H1 (cell line): ENCODE data around the gene IYD. TPM values are rescaled to one million over a fixed set of nuclear protein-coding genes. Genes with fewer than 3 reads are reported as not detected.

ENCODE experiments used
- CTCF ChIA-PET: fragments of 300-600 bp; sonication (Branson Sonifier 250); formaldehyde crosslinking; loops from one replicate; lab custom pipeline; 2021; ENCODE audit not compliant: partially characterized antibody; lab: Charles Lee
- POLR2A ChIA-PET: fragments of 300-600 bp; sonication (Branson Sonifier 250); formaldehyde crosslinking; loops from one replicate; lab custom pipeline; 2021; ENCODE audit warnings: inconsistent platforms; ENCODE audit not compliant: partially characterized antibody; lab: Charles Lee
- DNase-seq, 2 experiments: peaks; one replicate each; pipeline versions ENCODE4 v3.0.0 to v3.0.0-alpha.2; 2010 to 2022; ENCODE audit warnings: low spot score in 2 of 2, low read depth in 1 of 2, mixed read lengths in 1 of 2
- FAIRE-seq: peaks from 2 replicates; lab custom pipeline; 2011; peaks lifted over from hg19 to GRCh38; lab: Jason Lieb, UNC
- H2AFZ ChIP-seq: 2 replicates; pipeline ENCODE4 v1.8.1; 2012; ENCODE audit warnings: low read length, inconsistent platforms
- H2AK5ac ChIP-seq: 2 replicates; pipeline ENCODE4 v1.6.1; 2013; ENCODE audit warnings: low read depth, low read length
- H2BK120ac ChIP-seq: replicated peaks from 2 replicates; pipeline ENCODE3; 2013; ENCODE audit warnings: low read depth, low read length, inconsistent platforms
- H2BK12ac ChIP-seq: 2 replicates; pipeline ENCODE4 v1.6.1; 2013; ENCODE audit warnings: low read depth, low read length
- H2BK15ac ChIP-seq: 2 replicates; pipeline ENCODE4 v1.6.1; 2013; ENCODE audit warnings: low read length
- H2BK20ac ChIP-seq: 2 replicates; pipeline ENCODE4 v1.6.1; 2013; ENCODE audit warnings: low read length
- H2BK5ac ChIP-seq: 2 replicates; pipeline ENCODE4 v1.6.1; 2013; ENCODE audit warnings: low read depth, low read length
- H3K14ac ChIP-seq: 2 replicates; pipeline ENCODE4 v1.6.1; 2013; ENCODE audit warnings: inconsistent platforms; ENCODE audit not compliant: insufficient read length
- H3K18ac ChIP-seq: 2 replicates; pipeline ENCODE4 v1.6.1; 2013; ENCODE audit warnings: low read length; ENCODE audit errors: extremely low read depth
- H3K23ac ChIP-seq: 2 replicates; pipeline ENCODE4 v1.6.1; 2013; ENCODE audit warnings: inconsistent platforms; ENCODE audit not compliant: insufficient read length
- H3K23me2 ChIP-seq: 2 replicates; pipeline ENCODE4 v1.6.1; 2013; ENCODE audit warnings: low read depth, low read length
- H3K27ac ChIP-seq: 2 replicates; pipeline ENCODE4 v1.6.1; 2011; ENCODE audit warnings: low read depth, low read length, inconsistent platforms
- H3K27me3 ChIP-seq, 4 experiments: replicated peaks in 1 of 4; 1 replicate in 1 of 4; 2 replicates in 3 of 4; pipeline versions ENCODE4 v1.6.1 to v1.8.1; 2011 to 2013; ENCODE audit warnings: low read length in 3 of 4, mild to moderate bottlenecking in 3 of 4, inconsistent platforms in 2 of 4, mixed read lengths in 2 of 4, moderate library complexity in 1 of 4; ENCODE audit not compliant: control insufficient read depth in 3 of 4, insufficient read depth in 3 of 4; ENCODE audit errors: extremely low read depth in 1 of 4
- H3K36me3 ChIP-seq, 4 experiments: 2 replicates each; pipeline versions ENCODE4 v1.6.1 to v1.8.1; 2011 to 2013; ENCODE audit warnings: mild to moderate bottlenecking in 4 of 4, low read length in 3 of 4, moderate library complexity in 2 of 4, control low read depth in 1 of 4, inconsistent platforms in 1 of 4; ENCODE audit not compliant: insufficient read depth in 4 of 4, control insufficient read depth in 2 of 4
- H3K4ac ChIP-seq: replicated peaks from 2 replicates; pipeline ENCODE3; 2013; ENCODE audit warnings: low read length, low read depth, mixed read lengths, inconsistent platforms; ENCODE audit not compliant: insufficient read length
- H3K4me1 ChIP-seq, 4 experiments: replicated peaks in 1 of 4; 1 replicate in 1 of 4; 2 replicates in 3 of 4; pipeline versions ENCODE4 v1.6.1 to v1.8.1; 2011 to 2013; ENCODE audit warnings: low read length in 3 of 4, inconsistent platforms in 2 of 4, mixed read lengths in 1 of 4; ENCODE audit not compliant: insufficient read depth in 4 of 4, control insufficient read depth in 3 of 4
- H3K4me2 ChIP-seq, 2 experiments: 2 replicates each; pipeline versions ENCODE4 v1.6.1 to v1.8.1; 2011 to 2013; ENCODE audit warnings: low read depth in 2 of 2, low read length in 2 of 2, control low read depth in 1 of 2, inconsistent platforms in 1 of 2, mild to moderate bottlenecking in 1 of 2; ENCODE audit not compliant: insufficient read depth in 1 of 2
- H3K4me3 ChIP-seq, 4 experiments: fragments of 200-600, 300-600 bp in 1 of 4; sonication (generic), shearing (Covaris generic), sonication (Bioruptor Twin) in 1 of 4; 2 replicates each; pipeline versions ENCODE4 v1.5.1 to v1.8.1; 2011 to 2016; ENCODE audit warnings: low read length in 4 of 4, low read depth in 3 of 4, control low read depth in 2 of 4, inconsistent platforms in 2 of 4, mild to moderate bottlenecking in 2 of 4, mixed read lengths in 1 of 4, moderate library complexity in 1 of 4; ENCODE audit not compliant: insufficient read depth in 2 of 4; ENCODE audit errors: extremely low read depth in 1 of 4
- H3K56ac ChIP-seq: replicated peaks from 2 replicates; pipeline ENCODE3; 2013; ENCODE audit warnings: low read depth, mild to moderate bottlenecking, mixed read lengths, low read length, inconsistent platforms; ENCODE audit not compliant: insufficient read length
- H3K79me1 ChIP-seq: 2 replicates; pipeline ENCODE4 v1.6.1; 2013; ENCODE audit warnings: low read depth, low read length, control low read depth
- H3K79me2 ChIP-seq, 2 experiments: 2 replicates each; pipeline versions ENCODE4 v1.6.1 to v1.8.1; 2012 to 2013; ENCODE audit warnings: low read length in 2 of 2, mild to moderate bottlenecking in 2 of 2, inconsistent platforms in 1 of 2; ENCODE audit not compliant: insufficient read depth in 2 of 2, control insufficient read depth in 1 of 2
- H3K9ac ChIP-seq, 4 experiments: replicated peaks in 1 of 4; 1 replicate in 1 of 4; 2 replicates in 3 of 4; pipeline versions ENCODE4 v1.6.1 to v1.8.1; 2011 to 2013; ENCODE audit warnings: low read depth in 3 of 4, low read length in 3 of 4, control low read depth in 2 of 4, mild to moderate bottlenecking in 2 of 4, moderate library complexity in 2 of 4, inconsistent platforms in 1 of 4; ENCODE audit errors: extremely low read depth in 1 of 4
- H3K9me3 ChIP-seq, 2 experiments: 2 replicates each; pipeline versions ENCODE4 v1.6.1 to v1.8.1; 2012 to 2013; ENCODE audit warnings: mild to moderate bottlenecking in 2 of 2, moderate library complexity in 2 of 2, control low read depth in 1 of 2, inconsistent platforms in 1 of 2, low read depth in 1 of 2, low read length in 1 of 2, mixed read lengths in 1 of 2; ENCODE audit not compliant: insufficient read depth in 2 of 2
- H4K20me1 ChIP-seq, 2 experiments: replicated peaks in 1 of 2; 2 replicates each; pipeline versions ENCODE3 to v1.8.1; 2011 to 2013; ENCODE audit warnings: inconsistent platforms in 2 of 2, low read length in 2 of 2, mild to moderate bottlenecking in 1 of 2; ENCODE audit not compliant: insufficient read depth in 2 of 2, control insufficient read depth in 1 of 2
- H4K5ac ChIP-seq: 2 replicates; pipeline ENCODE4 v1.6.1; 2013; ENCODE audit warnings: low read length, low read depth, mixed read lengths, inconsistent platforms; ENCODE audit not compliant: insufficient read length
- H4K8ac ChIP-seq: 2 replicates; pipeline ENCODE4 v1.8.0; 2013; ENCODE audit warnings: mild to moderate bottlenecking, moderate library complexity, low read length, inconsistent platforms; ENCODE audit not compliant: insufficient read depth; ENCODE audit errors: extremely low read depth
- H4K91ac ChIP-seq: replicated peaks from 2 replicates; pipeline ENCODE3; 2013; ENCODE audit warnings: low read length, mixed read lengths, inconsistent platforms; ENCODE audit not compliant: insufficient read length
- EZH2 ChIP-seq: fragments of 200-600 bp; sonication (generic); IDR thresholded peaks from 2 replicates; pipeline ENCODE4 v1.7.1; 2012; ENCODE audit warnings: low read depth, mild to moderate bottlenecking, moderate library complexity, low read length, inconsistent platforms; ENCODE audit not compliant: severe bottlenecking
- KDM1A ChIP-seq: fragments of 200-600, 300-600 bp; sonication (generic); IDR thresholded peaks from 2 replicates; pipeline ENCODE4 v1.7.1; 2016; ENCODE audit warnings: mild to moderate bottlenecking, low read length, borderline replicate concordance
- SP4 ChIP-seq: IDR thresholded peaks from 2 replicates; pipeline ENCODE4 v1.6.1; 2012; ENCODE audit warnings: low read length, inconsistent platforms
- TAF7 ChIP-seq: optimal IDR thresholded peaks from 2 replicates; pipeline ENCODE3; 2011; ENCODE audit warnings: low read depth, mild to moderate bottlenecking, inconsistent platforms, low read length, moderate library complexity, borderline replicate concordance
- WGBS, 2 experiments: shearing (Covaris generic) in 1 of 2; methylation state at CpG; one replicate each; pipeline versions ENCODE4 v1.1.6 to v1.1.7; 2013 to 2015; ENCODE audit warnings: low lambda C conversion rate in 2 of 2, mixed read lengths in 2 of 2, inconsistent platforms in 1 of 2, low coverage in 1 of 2, missing lambda C conversion rate in 1 of 2; ENCODE audit not compliant: insufficient replicate concordance in 2 of 2, insufficient coverage in 1 of 2, insufficient read length in 1 of 2; ENCODE audit errors: extremely low coverage in 1 of 2, missing lambda C conversion rate in 1 of 2; 5-methylcytosine and 5-hydroxymethylcytosine counted together
- polyA plus RNA-seq, 7 experiments: library from polyadenylated mRNA; depleted of rRNA in 3 of 7; stranded (reverse) in 5 of 7; unstranded in 2 of 7; fragments of >200 nt in 5 of 7; fragments of 200-250 nt in 2 of 7; gene quantifications; 1 replicate in 5 of 7; 2 replicates in 1 of 7; 4 replicates in 1 of 7; pipeline versions ENCODE4 v1.2.1 to v1.2.3, GENCODE V29; 2011 to 2013; ENCODE audit warnings: missing spikeins in 2 of 7, mixed read lengths in 2 of 7
- total RNA-seq: library from RNA; stranded (reverse); fragmentation: NEBNext Ultra II Directional; extraction: Animal tissue kit (Norgen Biotek cat#: 25700); gene quantifications from 2 replicates; pipeline ENCODE4 v1.2.1, GENCODE V29; 2021

Gene IYD
- total and polyA plus RNA-seq, 2 of the 8 experiments (the other 6 are each of a cell fraction or from before 2014, with no cell fraction given), result not detected

GRCh38 chr6:150448221-150448620, 79.4 kb downstream of the IYD start:
- Histone ChIP-seq H3K79me2 (no peaks in the 10 kb centered on the region), H3K18ac (no peak overlapping the region), H2BK120ac (no peak overlapping the region), H2AFZ (no peak overlapping the region), H4K8ac (no peak overlapping the region), H3K23me2 (no peaks in the 10 kb centered on the region), H4K5ac (no peak overlapping the region), H3K23ac (no peak overlapping the region), H3K27ac (no peak overlapping the region), H2BK15ac (no peak overlapping the region), H3K56ac (no peak overlapping the region), H3K14ac (no peak overlapping the region), H3K4me3 (no peak overlapping the region), H3K4me1 (peaks cover 0 to 5% (median 2%) of the 10 kb centered on the region in 4 experiments; a peak in 2 of 7 replicates), H3K79me1 (no peaks in the 10 kb centered on the region), H2AK5ac (no peak overlapping the region), H2BK20ac (no peak overlapping the region), H3K4me2 (no peak overlapping the region), H2BK5ac (no peak overlapping the region), H2BK12ac (no peak overlapping the region), H3K4ac (no peak overlapping the region), H3K27me3 (no peaks in the 10 kb centered on the region), H4K20me1 (no peaks in the 10 kb centered on the region), H3K9ac (no peak overlapping the region), H3K9me3 (no peaks in the 10 kb centered on the region), H4K91ac (no peak overlapping the region), H3K36me3 (no peaks in the 10 kb centered on the region)
- ChIA-PET CTCF (interaction anchor here (0.5 to 2.2 kb wide), 2 partner anchors 8 to 30 kb away, joined by 5 to 9 read pairs; no protein-coding TSS in a partner anchor), POLR2A (no interaction called here)
- 88% methylated on average over 1 of the region's 1 CpG; no CpG with 5 or more reads in 1 of the 2 experiments for WGBS, 2 experiments
- FAIRE-seq (no peak), DNase-seq (no peak)
- TF ChIP-seq EZH2 (no peak), SP4 (no peak), KDM1A (no peak), TAF7 (no peak)
